CD4-positive, alpha-beta T cell treated with Interleukin-1 beta for 1 hour (primary cell): ENCODE measurements around the gene EHF.

Experiments used
- DNase-seq, 2 donors: peaks; one replicate each; pipeline ENCODE4 v3.0.0-alpha.2; 2020 to 2022

Gene EHF

GRCh38 chr11:34647532-34647931 is 26.6 kb downstream of the EHF start:
- no peak for DNase-seq

DNA sequence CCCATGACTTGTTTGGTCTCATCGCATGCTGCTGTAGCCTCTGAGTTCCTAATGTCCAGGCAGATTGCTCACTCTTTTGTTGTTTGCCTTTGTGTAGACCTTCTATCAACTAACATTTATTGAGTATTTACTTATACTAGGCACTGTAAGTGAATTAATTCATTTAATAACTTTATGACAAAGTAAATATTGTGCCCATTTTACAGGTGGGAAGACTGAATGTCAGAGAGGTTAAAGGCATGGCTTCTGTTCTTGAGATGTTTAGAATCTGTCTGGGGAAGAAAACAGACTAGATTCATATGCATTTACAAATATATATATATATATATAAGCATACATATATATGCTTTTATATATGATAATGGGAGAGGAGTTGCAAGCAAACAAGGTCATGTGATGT is 27.1 kb downstream of the EHF start:
- DNase-seq: no peak

DNA sequence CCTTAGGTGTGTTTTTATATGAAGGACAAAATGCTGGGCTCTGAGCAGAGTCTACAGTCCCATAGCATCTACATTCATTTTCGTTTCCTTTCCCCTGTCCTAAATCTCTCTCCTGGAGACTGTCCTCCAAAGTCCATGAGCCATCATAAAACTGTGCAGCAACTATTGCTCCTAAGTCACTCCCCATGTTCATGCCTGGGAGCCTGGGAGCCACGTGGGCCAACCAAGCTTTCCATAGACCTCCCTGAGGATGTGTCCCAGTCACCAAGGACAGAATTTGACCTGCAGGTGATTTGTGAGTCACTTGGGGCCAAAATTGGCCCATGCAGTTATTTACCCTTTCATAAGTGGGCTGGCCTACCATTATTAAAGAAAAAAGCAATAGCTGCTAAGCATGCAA is 28.7 kb downstream of the EHF start:
- no peak for DNase-seq

DNA sequence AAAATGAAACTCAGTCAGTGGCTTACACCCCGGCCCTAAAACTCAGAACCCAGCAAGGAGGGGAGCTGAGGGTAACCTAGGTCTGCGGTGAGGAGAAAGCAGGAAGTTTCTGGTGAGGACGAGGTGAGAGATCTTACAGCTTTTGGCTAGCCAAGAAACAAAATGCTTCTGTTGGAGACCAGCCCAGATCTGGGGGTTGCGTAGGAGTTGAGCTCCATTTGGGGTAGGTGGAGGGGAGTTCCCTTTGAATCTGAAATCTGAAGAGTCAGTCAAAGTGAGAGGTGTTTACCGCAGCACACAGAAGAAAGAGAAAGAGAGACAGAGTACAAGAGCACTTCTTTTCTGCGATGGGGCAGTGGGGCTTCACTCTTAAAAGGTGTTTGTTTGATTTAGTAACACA is 29.6 kb downstream of the EHF start:
- peak; percentile 68 to 72 for DNase-seq

DNA sequence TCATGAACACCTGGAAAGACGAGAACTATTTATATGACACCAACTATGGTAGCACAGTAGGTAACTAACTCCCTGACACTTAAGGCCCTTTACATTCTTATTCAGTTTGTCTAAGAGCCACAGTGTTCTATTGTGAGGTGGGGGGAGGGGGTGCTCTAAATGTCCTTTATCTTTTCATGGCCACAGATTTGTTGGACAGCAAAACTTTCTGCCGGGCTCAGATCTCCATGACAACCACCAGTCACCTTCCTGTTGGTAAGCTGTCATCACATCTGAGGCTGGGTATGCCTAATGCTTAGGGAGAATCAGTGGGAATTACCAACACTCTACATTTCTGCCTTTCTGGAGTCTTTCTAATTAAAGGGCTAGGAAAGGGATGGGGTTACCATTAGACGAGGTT is 30.7 kb downstream of the EHF start:
- peak in 1 of 2 donors; percentile 29 for DNase-seq

DNA sequence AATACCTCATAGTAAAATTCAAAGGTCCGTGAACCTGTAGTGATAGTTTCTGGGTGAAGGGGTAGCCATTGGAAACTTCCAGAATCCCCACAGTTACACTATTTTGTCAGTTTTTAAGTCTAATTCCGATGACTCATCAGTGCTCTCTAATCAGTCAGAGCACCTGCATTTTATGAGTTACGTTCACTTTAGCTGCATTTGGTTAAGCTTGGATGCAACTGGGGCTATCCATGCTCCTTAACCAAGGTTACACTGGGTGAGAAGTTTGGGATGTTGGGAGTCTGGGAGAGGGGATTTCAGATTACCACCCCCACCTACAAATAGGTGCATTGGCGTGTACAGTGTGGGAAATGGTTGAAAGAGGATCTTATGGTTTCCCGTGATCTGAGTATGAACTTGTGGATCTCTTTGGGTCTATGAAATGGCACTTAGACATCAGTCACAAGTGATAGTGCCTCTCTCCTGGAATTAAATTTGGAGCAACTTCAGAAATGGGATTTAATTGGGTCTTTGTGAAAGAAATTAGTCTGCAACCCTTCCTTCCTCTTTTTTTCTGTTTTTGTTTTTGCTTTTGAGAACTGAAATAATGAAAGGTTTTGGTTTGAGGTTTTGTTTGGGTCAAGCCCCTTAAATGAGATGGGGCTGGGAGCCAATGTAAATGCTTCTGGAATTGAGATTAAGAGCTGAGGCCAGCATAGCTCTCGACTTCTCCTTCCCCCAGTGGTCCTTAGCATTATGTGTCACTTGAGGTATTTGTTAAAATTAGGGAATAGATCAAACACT is 31.5 kb downstream of the EHF start:
- DNase-seq: no peak

- no peak for DNase-seq
These were observed 32.1 kb downstream of the EHF start for GRCh38 chr11:34653031-34653430.

DNA sequence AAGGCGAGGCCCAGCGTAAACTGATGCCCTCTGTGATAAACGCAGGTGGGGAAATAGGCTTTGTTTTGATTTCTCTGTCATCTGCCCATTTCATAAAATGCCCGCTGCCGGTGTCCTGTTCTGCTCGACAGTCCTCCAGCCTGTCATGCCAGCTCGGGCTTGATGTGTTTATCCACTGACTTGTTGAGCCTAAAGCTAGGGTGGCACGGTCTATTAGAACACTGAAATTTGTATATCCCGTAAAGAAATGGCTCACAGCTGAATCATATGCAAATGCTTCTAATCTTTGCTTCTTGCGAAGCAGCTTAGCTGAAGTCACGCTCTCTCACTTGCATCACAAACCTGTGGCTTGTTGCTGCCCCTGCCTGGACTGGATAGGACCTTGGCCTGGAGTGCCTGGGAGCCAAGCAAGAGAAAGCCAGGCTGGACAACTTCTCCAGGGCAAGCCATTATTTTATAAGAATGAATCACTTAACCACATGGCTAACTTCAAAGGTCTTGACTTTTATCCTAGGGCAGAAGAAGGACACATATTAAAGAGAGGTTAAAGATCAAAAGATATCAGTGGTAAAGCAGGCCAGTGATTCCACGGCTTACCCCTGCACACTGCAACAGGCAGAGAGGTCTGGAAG is 33.1 kb downstream of the EHF start:
- peak in 1 of 2 donors; percentile 41 for DNase-seq

DNA sequence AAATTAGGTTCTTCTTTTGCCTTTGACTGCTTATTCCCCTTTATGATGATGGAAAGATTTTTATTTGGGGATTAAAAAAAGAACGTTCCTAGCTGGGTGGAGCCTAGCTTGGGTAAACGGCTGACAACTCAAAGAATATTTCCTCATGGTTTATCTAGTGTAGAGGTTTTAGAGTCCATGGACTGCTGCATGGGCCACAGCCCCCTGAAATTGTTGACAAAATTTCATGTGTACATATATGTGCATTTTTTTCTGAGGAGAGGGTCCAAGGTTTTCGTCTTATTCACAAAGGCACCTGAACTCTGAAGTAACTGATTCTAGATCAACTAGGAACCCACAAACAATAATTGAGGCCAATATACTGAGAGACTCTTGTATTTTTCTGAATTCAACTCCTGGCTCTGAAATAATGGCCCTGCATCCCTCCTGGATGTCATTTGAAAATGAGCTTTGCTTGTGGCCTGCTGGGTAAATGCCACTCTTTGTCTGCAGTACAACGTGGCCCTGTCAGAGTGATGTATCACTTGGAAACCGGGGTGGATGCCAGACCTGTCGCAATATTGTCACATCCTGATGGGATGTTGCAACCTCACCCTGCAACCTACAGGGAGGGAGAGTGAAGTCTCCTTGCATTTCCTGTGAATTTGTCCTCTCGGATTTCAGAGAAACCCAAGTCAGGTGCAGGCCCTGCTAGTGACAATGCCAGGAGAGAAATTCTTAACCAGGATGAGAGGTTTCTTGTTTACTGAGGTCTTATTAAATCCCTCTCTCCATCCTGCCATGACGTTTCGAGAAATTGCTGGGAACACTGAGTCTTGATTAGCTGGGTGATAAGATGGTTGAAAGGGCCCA is 33.8 kb downstream of the EHF start:
- DNase-seq: peak in 1 of 2 donors; percentile 40

- DNase-seq: no peak
These were observed 34.6 kb downstream of the EHF start for GRCh38 chr11:34655335-34656008.

GRCh38 chr11:34656062-34656720 is 35.3 kb downstream of the EHF start:
- DNase-seq: no peak

- no peak for DNase-seq
These were observed 37.5 kb downstream of the EHF start for GRCh38 chr11:34658071-34659015.

DNA sequence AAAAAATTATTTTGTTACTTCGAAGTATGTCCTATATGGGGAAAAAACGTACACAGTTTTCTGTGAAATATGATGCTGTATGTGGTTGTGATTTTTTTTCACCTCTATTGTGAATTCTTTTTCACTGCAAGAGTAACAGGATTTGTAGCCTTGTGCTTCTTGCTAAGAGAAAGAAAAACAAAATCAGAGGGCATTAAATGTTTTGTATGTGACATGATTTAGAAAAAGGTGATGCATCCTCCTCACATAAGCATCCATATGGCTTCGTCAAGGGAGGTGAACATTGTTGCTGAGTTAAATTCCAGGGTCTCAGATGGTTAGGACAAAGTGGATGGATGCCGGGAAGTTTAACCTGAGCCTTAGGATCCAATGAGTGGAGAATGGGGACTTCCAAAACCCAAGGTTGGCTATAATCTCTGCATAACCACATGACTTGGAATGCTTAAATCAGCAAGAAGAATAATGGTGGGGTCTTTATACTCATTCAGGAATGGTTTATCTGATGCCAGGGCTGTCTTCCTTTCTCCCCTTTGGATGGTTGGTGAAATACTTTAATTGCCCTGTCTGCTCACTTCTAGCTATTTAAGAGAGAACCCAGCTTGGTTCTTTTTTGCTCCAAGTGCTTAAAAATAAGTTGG is 38.3 kb downstream of the EHF start:
- no peak for DNase-seq

- no peak for DNase-seq
These were observed 44.4 kb downstream of the EHF start for GRCh38 chr11:34665077-34665835.

DNA sequence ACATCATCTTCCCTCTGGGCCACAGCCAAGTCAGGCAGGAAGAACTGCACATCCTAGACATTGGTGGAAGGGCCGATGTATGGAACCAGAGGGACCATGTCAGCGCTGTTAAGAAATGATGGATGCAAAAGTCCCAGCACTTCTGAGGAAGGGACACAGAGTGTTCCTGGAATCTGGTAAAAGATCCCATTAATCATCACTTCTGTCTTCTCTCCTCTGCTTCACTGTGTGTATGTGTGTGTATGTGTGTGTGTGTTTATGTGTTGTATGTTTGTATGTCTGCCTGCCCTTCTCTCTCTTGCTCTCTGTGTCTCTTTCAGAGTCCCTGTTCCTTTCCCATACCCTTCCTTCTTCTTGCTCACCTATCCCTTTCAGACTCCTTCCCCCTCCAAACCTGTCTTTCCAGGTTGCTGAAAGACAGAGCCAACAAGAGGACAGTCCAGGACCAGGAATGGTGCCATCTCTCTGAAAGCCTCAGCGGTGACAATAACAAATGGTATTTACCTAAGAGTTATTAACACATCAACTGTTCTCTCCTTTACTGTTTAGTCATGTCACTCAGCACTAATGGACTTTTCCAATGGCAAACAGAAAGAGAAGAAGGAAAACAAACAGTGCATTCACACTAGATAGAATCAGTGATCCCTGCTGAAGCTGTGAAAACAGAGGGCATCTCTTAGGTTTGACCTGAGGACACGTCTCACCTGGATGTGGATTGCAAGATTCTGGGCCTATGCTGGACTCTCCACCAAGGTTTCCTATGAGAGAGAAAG is 47.1 kb downstream of the EHF start:
- DNase-seq: no peak

DNA sequence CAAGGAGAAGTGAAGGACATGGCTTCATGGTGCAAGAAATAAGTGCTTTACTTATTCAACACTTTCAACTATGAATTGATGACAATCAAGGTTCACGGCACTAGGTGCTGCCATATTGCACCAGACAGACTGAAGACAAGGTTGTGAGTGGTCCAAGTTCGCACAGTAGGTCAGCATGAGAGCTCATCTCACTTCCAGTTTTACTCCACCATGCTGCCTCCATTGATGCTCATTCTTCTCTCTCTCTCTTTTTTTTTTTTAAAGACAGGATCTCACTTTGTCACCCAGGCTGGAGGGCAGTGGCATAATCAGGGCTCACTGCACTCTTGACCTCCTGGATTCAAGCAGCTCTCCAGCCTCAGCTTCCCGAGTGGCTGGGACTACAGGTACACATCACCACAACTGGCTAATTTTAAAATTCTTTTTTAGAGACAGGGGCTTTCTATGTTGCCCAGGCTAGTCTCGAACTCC is 47.7 kb downstream of the EHF start:
- DNase-seq: no peak

DNA sequence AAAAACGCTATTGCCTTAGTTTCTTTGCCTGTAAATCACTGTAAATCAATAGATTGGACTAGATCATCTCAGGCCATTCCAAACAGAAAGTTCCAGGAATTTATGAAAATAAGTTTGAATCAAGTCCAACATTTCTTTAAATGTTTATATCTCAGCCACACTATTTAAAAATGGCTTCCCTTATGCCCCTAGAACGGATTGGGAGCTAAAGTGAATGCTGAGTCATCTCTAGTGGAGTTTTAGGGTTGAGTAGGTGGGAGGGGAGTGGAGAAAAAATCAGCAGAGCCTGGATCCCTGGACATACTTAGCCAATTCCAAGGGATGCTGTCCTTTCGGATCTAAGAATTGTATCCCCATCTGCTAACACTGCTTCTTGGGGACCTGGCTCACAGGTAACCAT is 48.6 kb downstream of the EHF start:
- no peak for DNase-seq

DNA sequence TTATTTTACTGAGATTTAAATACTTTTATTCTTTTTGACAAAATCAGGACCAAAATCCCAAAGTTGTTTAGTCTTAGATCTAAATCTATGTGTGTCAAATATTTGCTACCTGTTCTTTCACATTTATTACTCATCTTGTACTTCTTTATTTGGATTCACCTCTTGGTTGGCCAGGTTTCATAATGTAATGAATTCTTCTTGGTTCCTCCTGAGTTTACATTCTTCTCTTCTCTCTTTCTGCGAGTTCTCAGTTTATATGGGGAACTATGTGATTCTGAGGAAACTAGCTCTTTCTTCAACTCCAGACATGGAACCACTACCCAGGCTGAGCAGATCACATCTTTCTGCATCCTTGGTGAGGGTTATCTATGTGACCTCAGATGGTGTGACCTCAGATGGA is 50.2 kb downstream of the EHF start:
- no peak for DNase-seq

- no peak for DNase-seq
These were observed 51.1 kb downstream of the EHF start for GRCh38 chr11:34671946-34672345.
